Fibroblast of skin of left biceps (primary cell): Measurements from ENCODE around the gene EXOC2.
"Not testable (repeated sequence)": the region's sequence is repeated elsewhere in the genome, so short reads cannot be mapped to it uniquely, and the experiment has no call there.

Source experiments
- DNase-seq, 2 experiments: peaks; one replicate each; pipeline ENCODE4 v3.0.0-alpha.2; 2013; ENCODE audit warnings: low read depth in 2 of 2

Gene EXOC2

DNA sequence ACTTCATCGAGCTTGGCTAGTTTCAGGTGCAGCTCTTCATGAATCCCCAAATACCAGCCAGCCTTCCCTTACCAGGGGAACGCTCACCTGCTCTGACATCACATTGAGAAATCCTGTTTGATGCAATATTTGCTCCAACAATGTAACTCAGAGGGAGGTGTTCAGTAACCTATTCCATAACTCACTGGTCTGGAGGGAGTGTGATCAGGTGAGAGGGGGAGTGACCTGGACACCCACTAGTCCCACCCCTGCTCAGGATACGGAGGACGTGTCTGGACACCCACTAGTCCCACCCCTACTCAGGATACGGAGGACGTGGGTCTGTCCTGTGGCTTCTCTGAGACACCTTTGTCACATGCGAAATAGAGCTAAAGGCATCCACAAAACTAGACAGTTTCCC, 106.4 kb downstream of the EXOC2 start:
- DNase-seq, result no peak

DNA sequence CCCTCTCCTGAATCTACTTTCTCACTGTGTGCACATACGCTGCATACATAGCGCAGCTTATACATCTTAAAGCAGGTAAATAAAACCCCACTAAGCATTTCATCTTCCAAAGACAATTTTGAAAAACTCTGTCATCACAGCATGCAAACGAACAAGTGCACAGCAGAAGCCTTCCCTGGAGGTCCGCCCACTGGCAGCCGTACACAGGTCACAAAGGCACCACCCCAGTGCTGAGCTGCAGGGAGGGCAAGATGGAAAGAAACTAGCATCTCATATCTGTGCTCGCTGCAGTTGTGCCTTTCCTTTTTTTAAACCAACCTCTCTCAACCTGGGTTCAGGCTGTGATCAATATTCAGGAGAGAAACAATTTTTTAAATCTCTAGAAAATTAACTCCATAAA, 109.3 kb downstream of the EXOC2 start:
- no peak for DNase-seq

DNA sequence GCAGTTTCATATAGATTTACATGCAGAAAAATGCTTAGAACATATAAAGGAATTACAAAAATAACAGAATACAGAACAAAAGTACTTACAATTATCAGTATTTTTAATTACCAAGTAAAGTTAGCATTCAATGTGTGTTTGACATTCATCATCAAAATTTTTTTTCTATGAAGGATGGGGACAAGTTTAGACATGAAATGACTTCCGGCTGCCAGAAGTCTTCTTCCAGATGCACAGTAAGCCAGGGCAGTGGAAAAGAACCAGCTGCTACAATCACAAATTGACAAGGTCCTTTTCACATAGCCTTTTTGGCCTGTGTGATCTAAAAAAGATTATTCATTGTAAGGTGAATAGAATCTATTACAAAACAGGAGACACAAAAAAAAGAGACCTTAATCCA, 109.8 kb downstream of the EXOC2 start:
- no peak for DNase-seq

DNA sequence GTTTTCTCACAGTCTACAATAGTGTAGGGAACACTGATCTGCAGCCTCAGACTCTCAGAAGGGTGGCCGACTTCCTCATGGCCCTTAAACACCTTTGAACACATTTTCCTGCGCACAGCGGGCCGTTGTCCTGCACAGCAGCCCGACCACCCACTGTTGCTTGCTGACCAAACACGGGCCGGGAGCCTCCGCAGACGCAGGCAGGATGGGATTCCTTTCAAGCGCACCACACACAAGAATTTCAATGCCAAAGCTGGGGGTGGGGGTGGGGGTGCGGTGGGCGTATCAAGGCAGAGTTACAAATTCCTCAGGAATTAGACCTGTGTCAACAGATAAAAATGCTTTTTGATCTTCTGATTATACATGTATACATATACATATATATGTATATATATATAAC, 110.6 kb downstream of the EXOC2 start:
- DNase-seq, result no peak

DNA sequence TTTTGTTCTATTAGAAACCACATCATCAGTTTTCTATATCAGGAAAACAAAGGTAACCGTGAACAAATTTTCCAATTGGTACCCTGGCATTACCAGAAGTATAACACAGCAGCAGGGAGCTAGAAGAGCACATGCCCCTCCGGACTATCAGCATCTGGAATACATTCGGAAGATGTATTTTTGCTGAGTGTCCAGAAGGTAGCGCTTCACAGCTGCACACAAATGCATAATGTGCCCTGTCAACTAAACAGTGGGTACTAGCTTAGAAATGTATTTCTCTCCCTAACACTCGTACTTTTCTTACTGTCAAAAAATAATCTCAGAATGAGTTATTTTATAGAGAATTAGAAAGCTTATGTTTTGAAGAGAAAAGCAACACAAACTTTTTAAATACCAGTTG, 113.6 kb downstream of the EXOC2 start:
- peak in 1 of 2 experiments; percentile 3 for DNase-seq

DNA sequence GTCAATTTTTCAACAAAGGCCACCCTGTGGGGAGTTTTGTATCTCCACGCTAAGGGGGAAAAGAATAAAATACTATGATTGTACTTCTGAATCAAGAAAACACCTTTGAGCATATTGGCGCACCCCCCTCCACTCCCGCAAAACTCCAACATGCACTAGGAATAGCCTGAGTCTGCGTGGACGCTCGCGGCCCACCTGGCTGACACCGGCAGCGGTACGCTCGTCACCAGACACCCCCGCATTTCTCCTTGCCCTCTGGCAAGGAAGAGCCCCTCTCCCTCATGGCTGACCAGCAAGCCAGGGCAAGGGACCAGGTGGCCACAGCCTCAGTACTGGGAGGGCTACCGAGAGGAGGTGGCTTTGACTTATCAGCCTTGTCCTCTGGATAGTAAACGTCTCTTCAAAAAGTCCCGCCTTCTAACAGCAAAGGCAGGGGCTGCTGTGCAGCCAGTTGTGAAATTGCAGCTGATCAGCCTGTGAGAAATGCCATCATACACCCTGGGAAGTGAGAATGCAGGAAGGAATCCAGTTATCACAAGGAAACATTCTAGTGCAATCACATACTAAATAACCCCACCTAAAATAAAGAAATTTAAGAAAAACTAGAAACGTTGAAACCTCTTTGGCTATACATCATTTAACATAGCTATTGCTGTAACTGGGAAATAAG, 120.2 kb downstream of the EXOC2 start:
- DNase-seq, result no peak

DNA sequence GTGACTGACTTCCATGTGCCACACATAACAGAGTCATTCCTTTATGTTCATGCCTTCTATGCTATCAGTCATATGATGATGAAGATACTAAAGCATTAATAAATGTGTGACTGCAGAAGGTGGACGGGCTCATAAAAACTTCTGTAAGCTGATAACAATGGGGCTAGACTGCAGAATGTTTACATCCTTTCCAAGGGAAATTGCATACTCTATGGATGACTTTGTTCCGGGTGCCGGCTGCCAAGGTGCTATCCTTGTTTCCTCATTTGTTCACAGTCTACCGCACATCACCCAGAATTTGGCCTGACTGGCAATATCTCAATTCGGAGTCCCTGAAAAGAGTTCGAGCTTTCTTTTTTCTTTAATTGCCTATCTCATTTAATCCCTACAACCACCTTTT, 121.0 kb downstream of the EXOC2 start:
- no peak for DNase-seq

DNA sequence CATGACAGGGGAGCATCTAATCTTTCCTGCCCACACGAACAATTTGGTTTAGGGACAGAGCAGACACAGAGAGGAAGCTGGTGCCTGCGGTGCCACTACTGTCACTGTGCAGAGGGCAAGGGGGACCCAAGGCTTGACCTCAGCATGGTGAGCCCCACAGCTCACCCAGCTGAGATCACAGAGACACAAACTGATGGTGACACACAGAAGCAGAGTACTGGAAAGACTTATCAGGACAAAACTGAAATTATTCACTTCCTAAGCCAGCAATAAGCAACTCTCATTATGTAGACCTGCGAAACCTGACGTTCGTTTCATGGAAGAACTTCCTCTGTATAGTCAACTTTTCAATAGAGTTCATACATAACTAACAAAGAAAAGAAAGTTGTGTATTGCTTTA, 122.1 kb downstream of the EXOC2 start:
- no peak for DNase-seq

DNA sequence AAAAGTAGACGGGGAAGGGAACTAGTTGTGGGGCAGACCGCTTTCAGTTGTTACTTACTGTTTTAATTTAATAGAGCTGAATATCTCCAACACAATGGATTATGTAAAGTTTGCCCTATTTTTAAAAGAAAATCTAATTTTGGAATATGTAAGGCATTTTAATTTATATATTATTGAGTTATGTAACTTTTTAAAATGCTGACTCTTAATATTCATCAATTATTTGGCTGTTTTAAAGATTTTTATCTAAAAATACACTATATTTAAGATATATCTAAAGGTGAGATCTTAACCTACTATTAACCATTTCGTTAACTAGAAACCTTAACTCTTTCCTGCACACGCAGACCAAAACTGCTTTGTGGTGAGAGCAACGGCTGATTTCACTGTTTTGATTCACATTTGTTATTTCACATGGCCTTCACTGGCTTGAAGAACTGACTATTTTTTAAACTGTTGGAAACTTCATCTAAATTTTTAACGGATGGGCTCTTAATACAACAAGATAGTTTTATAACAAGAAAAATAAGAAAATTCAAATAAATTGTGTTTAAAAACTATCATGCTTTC, 123.9 kb downstream of the EXOC2 start:
- no peak for DNase-seq

DNA sequence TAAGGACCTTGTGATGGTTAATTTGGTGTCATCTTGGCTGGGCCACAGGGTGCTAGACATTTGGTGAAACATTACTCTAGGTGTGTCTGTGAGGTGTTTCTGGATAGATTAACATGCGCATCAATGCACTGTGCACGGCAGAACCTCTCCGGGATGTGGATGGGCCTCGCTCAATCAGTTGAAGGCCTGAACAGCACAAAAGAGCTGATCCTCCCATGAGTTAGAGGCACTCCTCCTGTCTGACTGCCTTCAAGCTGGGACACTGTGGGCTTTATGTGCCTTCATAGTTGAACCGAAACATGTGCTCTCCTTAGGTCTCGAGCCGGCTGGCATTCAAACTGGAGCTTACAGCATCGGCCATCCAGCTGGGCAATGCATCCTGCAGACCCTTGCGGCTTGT, 124.9 kb downstream of the EXOC2 start:
- DNase-seq, result no peak

DNA sequence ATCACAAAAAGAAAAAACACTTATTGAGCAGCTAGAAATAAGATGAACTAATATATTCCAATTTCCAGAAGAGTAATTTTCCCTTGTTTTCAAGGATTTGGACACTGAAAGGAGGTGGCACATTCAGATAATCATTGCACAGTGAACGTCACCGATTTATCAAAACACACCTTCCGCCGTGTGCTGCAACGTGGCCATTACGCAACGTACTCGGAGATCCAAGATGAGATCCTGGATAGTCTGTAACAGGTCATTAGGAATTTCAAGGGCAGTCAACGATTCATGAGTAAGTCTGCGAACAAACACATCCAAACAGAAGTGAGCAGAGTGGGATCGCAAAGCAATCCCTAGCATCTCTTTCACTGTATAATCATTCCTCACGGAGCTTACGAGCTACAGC, 129.1 kb downstream of the EXOC2 start:
- DNase-seq, result no peak

DNA sequence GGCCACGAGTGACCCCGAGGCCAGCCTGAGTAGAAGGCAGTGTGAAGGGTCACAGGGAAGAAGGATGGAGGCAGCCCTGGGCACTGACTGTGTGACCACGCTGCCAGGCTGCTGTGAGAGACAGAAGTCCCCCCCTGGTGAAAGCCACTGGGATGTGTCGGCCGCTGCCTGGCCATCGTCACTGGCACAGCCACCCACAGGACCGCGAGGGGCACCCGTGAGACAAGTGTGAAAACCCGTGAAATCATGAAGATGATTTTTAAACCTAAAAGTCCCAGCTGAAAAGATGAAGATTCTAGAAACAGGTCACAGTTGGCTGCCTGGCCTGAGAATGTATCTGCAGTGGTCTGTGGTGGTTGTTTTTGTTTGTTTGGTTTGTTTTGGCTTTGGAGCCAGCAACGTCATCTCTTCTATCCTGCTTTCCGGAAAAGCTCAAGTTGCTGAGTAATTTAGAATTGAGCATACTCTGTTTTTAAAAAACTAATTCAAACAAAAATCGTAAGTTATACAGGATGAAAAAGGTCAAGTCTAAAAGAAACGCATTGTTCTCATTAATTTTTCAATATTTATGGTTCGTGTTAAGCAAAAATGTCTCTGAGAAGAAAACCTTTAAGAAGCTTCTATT, 130.8 kb downstream of the EXOC2 start:
- DNase-seq, result no peak

DNA sequence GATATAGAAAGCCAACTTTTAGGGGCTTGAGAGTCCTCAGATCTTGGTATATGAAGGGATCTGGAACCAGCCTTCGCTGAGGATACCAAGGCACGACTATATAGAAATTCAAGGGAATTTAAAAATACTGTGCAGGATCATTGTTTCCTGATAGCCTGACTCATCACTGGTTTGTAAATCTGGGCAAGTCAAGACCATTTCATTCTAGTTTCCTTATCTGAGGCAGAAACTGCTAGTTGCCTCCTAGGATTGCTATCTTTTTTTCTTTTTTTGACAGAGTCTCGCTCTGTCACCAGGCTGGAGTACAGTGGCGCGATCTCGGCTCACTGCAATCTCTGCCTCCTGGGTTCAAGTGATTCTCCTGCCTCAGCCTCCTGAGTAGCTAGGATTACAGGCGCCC, 131.6 kb downstream of the EXOC2 start:
- not testable (repeated sequence) for DNase-seq

DNA sequence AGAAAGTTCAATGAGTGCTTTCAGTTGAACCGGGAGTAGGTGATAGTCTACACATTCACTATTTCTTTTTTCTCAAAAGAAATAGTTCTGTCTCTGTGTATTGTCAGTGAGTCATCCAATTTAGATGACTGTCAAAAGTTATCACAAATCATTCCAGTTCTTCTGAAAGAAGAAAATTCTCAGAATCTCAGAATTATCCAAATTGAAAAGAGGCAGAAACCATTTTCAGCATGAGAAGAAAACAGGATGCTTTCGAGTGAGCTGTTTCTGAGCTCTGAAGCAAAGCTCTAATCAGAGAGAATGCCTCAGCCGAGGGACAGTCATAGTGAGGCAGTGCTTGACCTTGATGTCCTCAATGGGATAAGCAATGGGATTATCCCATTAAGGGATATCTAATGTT, 134.0 kb downstream of the EXOC2 start:
- no peak for DNase-seq

DNA sequence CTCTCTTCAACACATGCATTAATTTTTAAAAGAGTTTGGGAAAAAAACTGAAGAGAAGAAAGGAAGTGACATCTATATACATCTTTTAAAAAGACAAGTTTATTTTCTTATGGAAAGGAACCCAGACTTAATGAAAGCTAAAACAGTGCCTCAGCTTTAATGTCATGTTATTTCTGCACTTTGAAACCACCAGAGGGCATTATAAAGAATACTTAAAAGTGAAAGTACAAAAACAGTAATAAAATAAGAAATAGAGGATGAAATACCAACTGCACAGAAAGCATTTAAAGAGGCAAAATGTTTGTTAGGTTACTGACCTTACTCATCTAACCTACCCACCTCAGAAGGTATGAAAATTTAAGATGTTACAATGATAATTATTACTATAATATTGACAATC, 134.8 kb downstream of the EXOC2 start:
- no peak for DNase-seq

DNA sequence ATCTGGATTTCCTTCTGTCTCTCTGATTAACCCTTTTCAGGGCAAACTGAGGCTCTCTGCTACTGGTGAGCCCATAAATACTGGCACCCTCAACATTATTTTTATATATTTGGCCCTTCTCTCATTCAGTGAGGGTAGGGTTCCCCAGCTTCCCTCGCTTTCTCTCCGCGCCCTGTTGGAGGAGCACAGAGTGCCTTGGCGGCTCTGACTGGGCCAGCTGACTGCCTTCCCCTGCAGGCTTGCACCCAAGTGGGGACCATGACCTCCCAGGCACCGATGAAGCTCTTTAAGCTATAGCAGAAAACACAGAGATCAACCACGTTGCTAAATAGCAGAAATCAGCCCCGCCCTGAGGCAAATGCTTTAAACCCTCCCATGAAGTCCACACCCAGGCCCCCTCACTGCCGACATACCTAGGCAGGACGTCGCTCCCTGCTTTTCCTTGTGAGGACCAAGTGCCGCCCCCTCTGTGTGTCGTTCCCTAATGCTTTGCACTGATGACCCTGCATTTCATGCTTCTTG, 141.0 kb downstream of the EXOC2 start:
- no peak for DNase-seq

DNA sequence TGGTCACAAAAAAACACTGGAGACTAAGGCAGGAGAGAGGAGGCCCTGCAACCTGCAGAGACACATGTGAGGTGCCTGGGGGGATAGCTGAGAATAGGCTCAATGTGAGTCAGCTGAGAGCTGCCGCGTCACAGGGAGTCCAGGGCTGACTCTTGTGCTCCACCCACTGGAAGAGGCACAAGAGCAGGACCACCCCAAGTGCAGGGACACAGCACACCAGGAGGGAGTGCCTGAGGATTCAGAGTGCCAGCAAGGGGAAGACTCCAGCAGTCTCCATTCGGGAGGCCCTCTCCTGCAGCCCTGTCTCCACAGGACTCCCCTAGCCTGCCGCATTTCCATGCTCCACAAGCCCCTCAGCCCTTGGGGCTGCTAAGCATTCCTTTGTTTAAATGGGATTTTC, 141.5 kb downstream of the EXOC2 start:
- DNase-seq, result peak; percentile 1 to 3

DNA sequence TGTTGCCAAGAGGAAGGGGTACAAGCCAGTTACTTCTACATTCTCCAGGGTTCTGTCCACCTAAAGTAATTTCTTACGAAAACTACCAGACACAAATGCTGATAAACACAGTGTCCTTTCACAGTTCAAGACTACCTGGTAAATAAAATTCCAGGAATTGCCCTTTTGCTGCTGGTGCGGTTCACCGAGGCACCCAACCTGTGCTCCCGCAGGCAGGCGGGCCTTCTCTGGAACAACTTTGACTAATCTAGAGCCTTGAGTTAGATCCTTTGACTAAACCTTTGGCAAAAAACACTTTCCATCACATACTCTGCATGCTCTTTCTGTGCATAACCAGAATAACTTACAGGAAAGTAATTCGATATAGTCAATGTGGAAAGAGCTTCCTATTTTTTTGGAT, 143.0 kb downstream of the EXOC2 start:
- no peak for DNase-seq

DNA sequence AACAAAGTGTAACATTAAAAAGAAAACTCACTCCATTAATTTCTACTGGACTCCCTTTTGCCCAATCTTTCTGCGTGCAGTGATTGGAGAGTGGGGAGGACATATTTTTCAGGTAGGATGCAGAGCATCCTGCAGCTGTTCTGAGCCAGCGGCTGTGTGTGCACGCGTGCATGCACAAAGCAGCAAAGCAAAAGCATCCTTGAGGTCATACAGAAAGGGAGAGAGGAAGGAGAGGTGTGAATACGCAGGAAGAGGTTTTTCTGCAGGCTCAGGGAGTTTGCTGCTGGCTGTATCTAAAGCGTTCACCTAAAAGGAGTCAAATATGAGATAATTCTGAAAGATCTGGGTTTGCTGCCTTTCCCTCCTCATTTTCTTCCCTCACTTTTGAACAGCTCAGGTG, 144.4 kb downstream of the EXOC2 start:
- DNase-seq, result no peak

DNA sequence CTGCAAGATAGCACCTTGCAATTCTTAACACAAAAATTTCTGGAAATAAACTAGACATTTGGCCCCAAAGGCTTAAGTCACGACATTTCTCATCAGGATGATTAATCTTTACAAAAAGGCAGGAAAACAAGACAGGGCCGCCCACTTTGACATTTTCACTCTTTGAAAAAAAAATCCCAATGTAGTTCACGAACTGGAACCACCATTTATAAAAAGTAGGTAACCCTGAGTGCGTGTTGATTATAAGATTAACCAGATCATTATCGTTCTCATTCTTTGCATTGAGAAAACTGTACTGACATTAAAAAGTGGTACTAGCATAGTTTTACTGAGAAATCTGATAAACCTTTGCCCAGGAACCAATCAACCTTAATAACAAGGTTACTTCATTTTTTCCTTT, 144.8 kb downstream of the EXOC2 start:
- DNase-seq, result no peak

DNA sequence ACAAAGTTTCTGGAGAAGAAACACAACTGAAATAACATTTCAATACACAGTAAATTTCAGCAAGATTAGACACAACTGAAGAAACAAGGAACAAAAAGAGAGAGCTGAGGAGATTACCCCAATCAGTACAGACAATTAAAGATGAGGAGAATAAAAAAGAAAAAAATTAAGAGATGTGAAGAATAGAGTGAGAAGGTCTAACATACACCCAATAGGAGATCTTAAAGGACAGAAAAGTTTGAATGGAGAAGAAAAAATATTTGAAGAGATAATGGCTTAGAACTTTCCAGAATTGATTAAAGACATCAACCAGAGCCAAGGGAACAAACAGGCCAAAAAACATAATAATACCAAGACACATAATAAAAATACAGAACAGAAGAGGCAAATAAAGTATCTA, 152.4 kb downstream of the EXOC2 start:
- no peak for DNase-seq

DNA sequence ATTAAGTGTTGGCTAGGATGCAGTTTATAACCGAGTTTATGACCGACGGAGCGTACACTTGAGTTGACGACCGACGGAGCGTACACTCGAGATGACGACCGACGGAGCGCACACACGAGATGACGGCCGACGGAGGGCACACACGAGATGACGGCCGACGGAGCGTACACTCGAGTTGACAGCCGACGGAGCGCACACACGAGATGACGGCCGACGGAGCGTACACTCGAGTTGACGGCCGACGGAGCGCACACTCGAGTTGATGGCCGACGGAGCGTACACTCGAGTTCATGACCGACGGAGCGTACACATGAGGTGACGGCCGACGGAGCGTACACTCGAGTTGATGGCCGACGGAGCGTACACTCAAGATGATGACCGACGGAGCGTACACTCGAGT, 155.8 kb downstream of the EXOC2 start:
- DNase-seq, result no peak

DNA sequence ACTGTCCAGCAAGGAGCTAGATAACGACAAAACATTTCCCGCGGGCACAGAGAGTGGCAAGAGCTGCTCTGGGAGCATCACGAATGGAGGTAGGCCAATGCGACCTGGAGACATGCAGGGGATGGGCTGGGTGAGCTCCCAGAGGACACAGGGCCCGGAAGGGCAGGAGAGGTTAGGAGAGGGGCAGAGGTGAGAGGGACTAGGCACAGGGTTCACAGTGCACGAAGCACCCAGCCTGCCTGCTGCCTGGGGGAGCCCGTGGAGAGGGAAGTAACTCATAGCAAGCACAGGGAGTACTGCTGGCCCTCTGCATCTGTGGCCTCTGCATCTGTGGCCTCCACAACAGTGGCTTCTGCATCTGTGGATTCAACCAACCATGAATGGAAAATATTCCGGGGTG, 162.5 kb downstream of the EXOC2 start:
- no peak for DNase-seq
